Activated T-cell treated with anti-CD3 and anti-CD28 coated beads, Interleukin-2, amount 50 U/mL, for 72 hours (primary cell): ENCODE results near the gene CLIP1. TPM values are rescaled to one million over a fixed set of nuclear protein-coding genes. Genes with fewer than 3 reads are reported as not detected.
"Not testable (repeated sequence)": the region's sequence is repeated elsewhere in the genome, so short reads cannot be mapped to it uniquely, and the experiment has no call there.

Experiments used
- ATAC-seq, 2 donors: fragments of 150-1000 bp; cut with Tn5 transposase; replicated peaks in 1 of 2; 2 replicates each; pipeline ENCODE4 v1.10.0; 2021; ENCODE audit warnings: moderate library complexity in 2 of 2, mild to moderate bottlenecking in 1 of 2
- DNase-seq, 2 donors: peaks; one replicate each; pipeline ENCODE4 v3.0.0; 2021 to 2022; ENCODE audit warnings: mixed read lengths in 1 of 2
- H3K27ac Mint-ChIP-seq: one replicate; pipeline ENCODE4 v1.8.0; 2022; ENCODE audit warnings: mild to moderate bottlenecking, moderate library complexity, mixed read lengths
- H3K27me3 Mint-ChIP-seq: one replicate; pipeline ENCODE4 v1.8.0; 2022; ENCODE audit warnings: low read depth, mixed read lengths
- H3K36me3 Mint-ChIP-seq, 2 donors: one replicate each; pipeline ENCODE4 v1.8.0; 2022; ENCODE audit warnings: mixed read lengths in 2 of 2, mild to moderate bottlenecking in 1 of 2; ENCODE audit not compliant: insufficient read depth in 2 of 2
- H3K4me1 Mint-ChIP-seq: one replicate; pipeline ENCODE4 v1.8.0; 2022; ENCODE audit warnings: low read depth, mixed read lengths
- H3K4me3 Mint-ChIP-seq, 2 donors: one replicate each; pipeline ENCODE4 v1.8.0; 2022; ENCODE audit warnings: mild to moderate bottlenecking in 2 of 2, mixed read lengths in 2 of 2, moderate library complexity in 2 of 2
- H3K9me3 Mint-ChIP-seq, 2 donors: one replicate each; pipeline ENCODE4 v1.8.0; 2022; ENCODE audit warnings: mixed read lengths in 2 of 2
- total RNA-seq, 2 donors: library from RNA; stranded (reverse); gene quantifications; one replicate each; pipeline ENCODE4 v1.2.3, GENCODE V29; 2022

Gene CLIP1
- total RNA-seq, result 100 to 1,000 TPM in 1 of 2 donors, 10 to 100 TPM in 1; 87.3 to 108 TPM

- Mint-ChIP-seq H3K4me3 (peak within 1 kb of the TSS; percentile 91 to 100), H3K27ac (peak within 1 kb of the TSS; percentile 99), H3K27me3 (no peaks in the 10 kb centered on the region), H3K4me1 (peaks cover 47% of the 10 kb centered on the region), H3K36me3 (peaks cover 1 to 5% of the 10 kb centered on the region in 2 donors), H3K9me3 (no peaks in the 10 kb centered on the region)
- DNase-seq, result peak; percentile 73 to 77
- ATAC-seq, result peak; percentile 77 to 81
Observed at GRCh38 chr12:122421821-122422729, at the start of gene CLIP1. Gene CLIP1, minus strand, starts transcription at chr12:122422669. Its CDS starts 42,217 bp downstream, at chr12:122380452.

DNA sequence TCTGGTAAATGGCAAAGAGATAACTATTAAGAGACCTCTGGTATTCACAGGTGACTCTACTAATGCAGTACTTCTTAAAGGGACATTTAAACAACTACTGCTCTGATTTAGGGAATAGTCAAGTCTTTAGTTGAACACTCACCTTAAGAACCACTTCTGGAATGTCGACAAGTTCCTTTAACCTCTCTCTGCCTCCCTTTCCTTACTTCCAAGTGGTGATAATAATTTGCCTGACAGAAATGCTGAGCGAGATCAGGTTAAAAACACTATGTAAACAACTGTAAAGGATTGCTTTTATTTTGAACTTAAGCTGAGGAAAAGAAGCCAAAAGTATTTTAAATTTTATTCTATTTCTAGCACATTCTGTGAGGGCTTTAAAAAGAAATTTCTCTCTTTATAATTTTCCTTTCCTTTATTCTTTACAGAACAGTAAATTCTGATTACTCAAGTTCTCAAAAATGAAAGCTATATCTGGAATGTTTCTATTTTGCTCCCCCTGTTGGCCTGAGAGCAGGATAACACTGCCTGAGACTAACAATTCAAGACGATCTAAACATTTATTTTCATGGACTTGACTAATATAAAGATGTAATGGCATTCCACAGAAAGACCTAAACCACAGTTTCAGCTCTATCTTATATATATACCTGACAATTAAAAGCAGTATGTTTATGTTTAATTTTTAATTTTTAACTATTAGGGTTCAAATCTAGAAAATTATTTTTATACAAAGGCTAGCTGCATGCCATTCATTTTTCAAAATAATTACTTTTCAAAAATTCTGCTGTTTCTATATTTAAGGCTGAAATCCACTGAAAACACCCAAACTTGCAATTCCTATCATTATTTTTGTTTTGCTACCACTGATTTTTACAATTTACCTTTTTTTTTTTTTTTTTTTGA, 49.1 kb upstream of the CLIP1 start:
- H3K27ac Mint-ChIP-seq, result peak overlapping the region; percentile 42
- no peaks in the 10 kb centered on the region for H3K27me3 Mint-ChIP-seq

DNA sequence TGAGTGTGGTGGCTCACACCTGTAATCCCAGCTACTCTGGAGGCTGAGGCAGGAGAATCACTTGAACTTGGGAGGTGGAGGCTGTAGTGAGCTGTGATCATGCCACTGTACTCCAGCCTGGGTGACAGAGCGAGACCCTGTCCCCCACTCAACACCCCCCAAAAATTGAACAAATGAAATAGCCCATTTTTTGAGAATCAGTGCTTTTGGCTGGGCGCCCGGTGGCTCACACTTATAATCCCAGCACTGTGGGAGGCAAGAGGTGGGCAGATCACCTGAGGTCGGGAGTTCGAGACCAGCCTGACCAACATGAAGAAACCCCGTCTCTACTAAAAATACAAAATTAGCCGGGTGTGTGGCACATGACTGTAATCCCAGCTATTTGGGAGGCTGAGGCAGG, 48.1 kb upstream of the CLIP1 start:
- not testable (repeated sequence) for DNase-seq, H3K27me3 Mint-ChIP-seq, ATAC-seq, H3K9me3 Mint-ChIP-seq, H3K27ac Mint-ChIP-seq, H3K4me3 Mint-ChIP-seq
- Mint-ChIP-seq H3K4me1 (peaks cover 27% of the 10 kb centered on the region), H3K36me3 (peaks cover 10 to 18% of the 10 kb centered on the region in 2 donors)

More for the DNA sequence above, 49.1 kb upstream of the CLIP1 start:
- Mint-ChIP-seq H3K4me1 (peaks cover 32% of the 10 kb centered on the region), H3K4me3 (no peak overlapping the region), H3K9me3 (no peaks in the 10 kb centered on the region), H3K36me3 (peaks cover 15 to 28% of the 10 kb centered on the region in 2 donors)
- peak in 1 of 2 donors; percentile 23 for DNase-seq
- ATAC-seq, result peak in 1 of 2 donors; percentile 42

DNA sequence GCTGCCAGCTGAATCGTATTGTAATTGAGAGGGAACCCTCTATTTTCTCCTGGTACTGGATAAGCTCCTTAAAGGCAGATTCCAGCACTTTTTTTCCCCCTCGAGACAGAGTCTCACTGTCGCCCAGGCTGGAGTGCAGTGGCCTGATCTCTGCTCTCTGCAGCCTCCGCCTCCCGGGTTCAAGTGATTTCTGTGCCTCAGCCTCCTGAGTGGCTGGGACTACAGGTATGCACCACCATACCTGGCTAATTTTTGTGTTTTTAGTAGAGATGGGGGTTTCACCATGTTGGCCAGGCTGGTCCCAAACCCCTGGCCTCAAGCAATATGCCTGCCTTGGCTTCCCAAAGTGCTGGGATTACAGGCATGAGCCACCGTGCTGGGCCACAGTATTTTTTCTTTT, 47.4 kb upstream of the CLIP1 start:
- Mint-ChIP-seq H3K27ac (peak overlapping the region; percentile 83), H3K4me1 (peaks cover 20% of the 10 kb centered on the region), H3K36me3 (peaks cover 6 to 13% of the 10 kb centered on the region in 2 donors)
- not testable (repeated sequence) for ATAC-seq, DNase-seq, H3K4me3 Mint-ChIP-seq, H3K27me3 Mint-ChIP-seq, H3K9me3 Mint-ChIP-seq

DNA sequence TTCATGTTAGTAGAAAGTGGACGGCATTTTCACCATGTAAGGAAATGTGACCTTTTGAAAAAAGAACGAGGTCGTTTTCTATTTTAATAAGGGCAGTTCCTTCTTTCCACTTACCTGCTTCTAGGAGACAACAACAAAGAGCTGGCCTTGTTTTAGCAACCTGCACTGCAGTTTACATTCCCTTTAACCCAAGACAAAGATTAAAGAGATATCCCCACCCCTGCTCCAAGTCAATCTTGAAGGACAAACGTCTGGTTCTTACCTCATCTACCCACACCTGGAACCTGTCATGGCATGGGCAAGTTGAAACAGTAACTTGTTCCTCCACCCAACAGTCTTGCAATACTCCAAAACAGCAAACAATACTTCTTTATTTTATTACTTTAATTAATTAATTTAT, 45.5 kb upstream of the CLIP1 start:
- Mint-ChIP-seq H3K4me1 (peaks cover 6% of the 10 kb centered on the region), H3K4me3 (no peak overlapping the region), H3K9me3 (no peaks in the 10 kb centered on the region), H3K36me3 (peaks cover 0 to 2% of the 10 kb centered on the region in 2 donors), H3K27me3 (no peaks in the 10 kb centered on the region), H3K27ac (no peak overlapping the region)
- DNase-seq (no peak), ATAC-seq (no peak)

DNA sequence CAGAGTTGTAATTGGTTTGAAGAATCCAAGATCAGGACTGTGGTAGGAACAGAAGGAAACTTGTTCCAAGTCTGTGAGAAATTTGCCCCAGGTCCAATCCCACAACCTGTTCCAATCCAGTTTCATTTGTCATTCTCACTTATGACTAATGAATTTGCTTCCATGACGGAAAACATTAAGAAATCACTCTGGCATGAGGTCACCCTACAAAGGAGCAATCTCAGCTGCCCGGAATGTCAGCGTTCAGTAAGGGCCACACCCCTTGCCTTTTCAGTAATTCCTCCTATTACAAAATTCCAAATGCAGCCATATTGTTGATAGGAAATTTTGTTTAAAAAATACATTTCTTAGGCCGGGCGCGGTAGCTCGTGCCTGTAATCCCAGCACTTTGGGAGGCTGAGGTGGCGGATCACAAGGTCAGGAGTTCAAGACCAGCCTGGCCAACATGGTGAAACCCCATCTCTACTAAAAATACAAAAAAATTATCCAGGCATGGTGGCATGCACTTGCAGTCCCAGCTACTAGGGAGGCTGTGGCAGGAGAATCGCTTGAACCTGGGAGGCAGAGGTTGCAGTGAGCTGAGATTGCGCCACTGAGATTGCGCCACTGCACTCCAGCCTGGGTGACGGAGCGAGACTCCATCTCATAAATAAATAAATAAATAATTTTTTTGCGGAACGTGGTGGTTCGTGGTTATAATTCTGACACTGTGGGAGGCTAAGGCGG, 42.0 kb upstream of the CLIP1 start:
- not testable (repeated sequence) for ATAC-seq, H3K4me1 Mint-ChIP-seq, DNase-seq, H3K27me3 Mint-ChIP-seq, H3K27ac Mint-ChIP-seq, H3K9me3 Mint-ChIP-seq, H3K36me3 Mint-ChIP-seq, H3K4me3 Mint-ChIP-seq

GRCh38 chr12:122460641-122461040, 38.2 kb upstream of the CLIP1 start:
- H3K4me3 Mint-ChIP-seq, result no peak overlapping the region
- no peaks in the 10 kb centered on the region for H3K36me3 Mint-ChIP-seq
- DNase-seq (no peak), ATAC-seq (no peak)
- H3K27ac Mint-ChIP-seq, result no peak overlapping the region
- no peaks in the 10 kb centered on the region for H3K9me3 Mint-ChIP-seq
- H3K4me1 Mint-ChIP-seq, result peaks cover 7% of the 10 kb centered on the region
- H3K27me3 Mint-ChIP-seq, result no peaks in the 10 kb centered on the region

DNA sequence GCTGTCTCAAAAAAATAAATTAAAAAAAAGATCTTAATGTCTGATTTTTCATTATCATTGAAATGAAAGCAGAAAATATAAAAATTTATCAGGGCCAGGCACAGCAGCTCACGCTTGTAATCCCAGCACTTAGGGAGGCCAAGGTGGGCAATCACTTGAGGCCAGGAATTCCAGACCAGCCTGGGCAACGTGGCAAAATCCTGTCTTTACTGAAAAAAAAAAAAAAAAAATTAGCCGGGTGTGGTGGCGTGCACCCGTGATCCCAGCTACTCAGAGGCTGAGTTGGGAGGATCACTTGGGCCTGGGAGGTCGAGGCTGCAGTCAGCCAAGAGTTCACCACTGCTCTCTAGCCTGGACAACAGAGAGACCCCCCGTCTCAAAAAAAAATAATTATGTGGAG, 37.6 kb upstream of the CLIP1 start:
- Mint-ChIP-seq H3K27me3 (no peaks in the 10 kb centered on the region), H3K27ac (no peak overlapping the region), H3K4me3 (no peak overlapping the region), H3K9me3 (no peaks in the 10 kb centered on the region), H3K36me3 (no peaks in the 10 kb centered on the region), H3K4me1 (peaks cover 7% of the 10 kb centered on the region)
- no peak for ATAC-seq
- no peak for DNase-seq

DNA sequence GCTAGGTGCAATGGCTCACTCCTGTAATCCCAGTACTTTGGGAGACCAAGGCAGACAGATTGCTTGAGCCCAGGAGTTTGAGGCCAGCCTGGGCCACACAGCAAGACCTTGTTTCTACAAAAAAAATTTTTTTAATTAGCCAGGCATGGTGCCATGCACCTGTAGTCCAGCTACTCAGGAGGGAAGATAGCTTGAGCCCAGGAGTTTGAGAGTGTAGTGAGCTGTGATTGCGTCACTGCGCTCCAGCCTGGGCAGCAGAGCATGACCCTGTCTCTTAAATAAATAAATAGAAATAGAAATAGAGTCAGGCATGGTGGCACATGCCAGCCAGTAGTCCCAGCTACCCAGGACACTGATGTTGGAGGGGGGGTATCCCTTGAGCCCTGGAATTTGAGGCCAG, 36.7 kb upstream of the CLIP1 start:
- no peaks in the 10 kb centered on the region for H3K36me3 Mint-ChIP-seq
- ATAC-seq (no peak), DNase-seq (no peak)
- H3K4me3 Mint-ChIP-seq, result no peak overlapping the region
- H3K4me1 Mint-ChIP-seq, result peaks cover 8% of the 10 kb centered on the region
- no peak overlapping the region for H3K27ac Mint-ChIP-seq
- no peaks in the 10 kb centered on the region for H3K27me3 Mint-ChIP-seq
- H3K9me3 Mint-ChIP-seq, result no peaks in the 10 kb centered on the region

GRCh38 chr12:122458105-122459035, 35.9 kb upstream of the CLIP1 start:
- Mint-ChIP-seq H3K36me3 (no peaks in the 10 kb centered on the region), H3K27ac (no peak overlapping the region), H3K9me3 (no peaks in the 10 kb centered on the region)

GRCh38 chr12:122457627-122458026, 35.2 kb upstream of the CLIP1 start:
- DNase-seq (no peak), ATAC-seq (no peak)
- Mint-ChIP-seq H3K27ac (no peak overlapping the region), H3K4me3 (no peak overlapping the region), H3K9me3 (no peaks in the 10 kb centered on the region), H3K36me3 (no peaks in the 10 kb centered on the region), H3K4me1 (peaks cover 24% of the 10 kb centered on the region), H3K27me3 (no peaks in the 10 kb centered on the region)

More at GRCh38 chr12:122458105-122459035, 35.9 kb upstream of the CLIP1 start:
- H3K4me3 Mint-ChIP-seq, result no peak overlapping the region
- H3K27me3 Mint-ChIP-seq, result no peaks in the 10 kb centered on the region
- peaks cover 17% of the 10 kb centered on the region for H3K4me1 Mint-ChIP-seq
- ATAC-seq (no peak), DNase-seq (no peak)

DNA sequence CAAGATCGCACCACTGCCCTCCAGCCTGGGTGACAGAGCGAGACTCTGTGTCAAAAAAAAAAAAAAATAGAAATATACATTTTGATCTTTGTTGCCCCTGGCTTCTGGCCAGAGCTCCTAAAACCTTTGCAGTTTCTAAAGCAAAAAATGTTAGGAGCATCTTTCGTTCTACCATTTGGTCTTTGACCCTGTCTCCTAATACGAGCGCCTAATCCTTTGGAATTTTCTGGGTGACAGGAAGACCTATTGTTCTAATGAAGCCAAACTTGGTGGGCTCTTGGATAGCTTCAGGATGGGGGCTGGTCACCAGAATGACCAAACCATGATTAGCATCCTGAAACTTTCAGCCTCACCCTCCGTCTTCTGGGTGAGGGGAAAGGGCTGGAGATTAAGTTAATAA, 32.3 kb upstream of the CLIP1 start:
- Mint-ChIP-seq H3K9me3 (no peaks in the 10 kb centered on the region), H3K4me3 (no peak overlapping the region), H3K27me3 (no peaks in the 10 kb centered on the region), H3K36me3 (no peaks in the 10 kb centered on the region), H3K27ac (no peak overlapping the region), H3K4me1 (peaks cover 34% of the 10 kb centered on the region)
- ATAC-seq (no peak), DNase-seq (no peak)
